ENCODE results near the gene LCE1C.

The LCE1C gene, protein sequence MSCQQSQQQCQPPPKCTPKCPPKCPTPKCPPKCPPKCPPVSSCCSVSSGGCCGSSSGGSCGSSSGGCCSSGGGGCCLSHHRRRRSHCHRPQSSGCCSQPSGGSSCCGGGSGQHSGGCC
- 0 reads per million in 2 donors for total RNA-seq

DNA sequence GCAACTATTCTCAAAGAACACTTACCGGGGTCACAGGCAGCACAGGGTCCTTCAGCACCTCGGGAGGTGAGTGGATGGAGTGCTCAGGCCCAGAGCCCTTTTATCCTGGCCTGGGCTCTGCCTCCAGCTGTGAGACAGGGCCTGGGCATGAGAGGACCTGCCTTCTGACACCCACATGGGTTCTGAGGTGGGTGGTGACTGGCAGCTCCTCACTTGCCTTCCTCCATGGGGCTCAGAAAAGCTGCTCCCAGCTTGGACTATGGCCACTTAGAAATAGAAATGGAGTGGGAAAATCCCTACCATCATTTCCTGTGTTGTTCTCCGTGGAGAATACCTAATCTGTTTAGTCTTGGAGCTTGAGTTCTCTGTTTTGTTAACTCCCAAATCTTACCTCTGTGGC, at the start of gene LCE1C:
Gene LCE1C, minus strand, starts transcription at position 76 of the 400 bp plus-strand sequence. CDS start 1,173 bp downstream, outside the sequence.
- DNase-seq: no peak

DNA sequence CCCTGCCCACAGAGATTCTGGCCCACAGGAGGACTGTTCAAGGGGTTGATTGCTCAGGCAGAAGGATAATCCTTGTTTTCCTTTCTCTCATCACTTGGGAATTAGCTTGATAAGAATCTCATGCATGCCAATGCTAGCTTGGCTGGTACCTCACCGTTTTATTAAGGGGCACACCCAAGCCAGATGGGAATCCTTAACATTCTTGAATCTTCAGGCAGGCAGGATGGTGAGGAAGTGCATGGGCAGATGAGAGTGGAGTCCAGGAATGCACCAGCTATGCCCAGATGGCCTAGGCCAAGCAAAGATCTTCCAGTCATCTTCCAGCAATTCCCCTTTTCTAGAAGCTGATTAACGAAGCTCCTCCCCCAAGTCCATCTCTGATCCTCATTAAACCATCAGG, 49.2 kb upstream of the LCE1C start:
- DNase-seq: no peak

- DNase-seq: no peak
Observed at GRCh38 chr1:152842556-152842955, 36.1 kb upstream of the LCE1C start, which contains the start of gene LCE6A. Gene LCE6A, plus strand, starts transcription at chr1:152842856. Its CDS starts 665 bp downstream, at chr1:152843521.

- DNase-seq: no peak
Observed at GRCh38 chr1:152836870-152837269, 30.4 kb upstream of the LCE1C start.

- no peak for DNase-seq
Observed at GRCh38 chr1:152827173-152827572, 20.7 kb upstream of the LCE1C start, which contains the start of gene LCE1A. Gene LCE1A, plus strand, starts transcription at chr1:152827473. Its CDS starts 0 bp downstream, at chr1:152827473.

DNA sequence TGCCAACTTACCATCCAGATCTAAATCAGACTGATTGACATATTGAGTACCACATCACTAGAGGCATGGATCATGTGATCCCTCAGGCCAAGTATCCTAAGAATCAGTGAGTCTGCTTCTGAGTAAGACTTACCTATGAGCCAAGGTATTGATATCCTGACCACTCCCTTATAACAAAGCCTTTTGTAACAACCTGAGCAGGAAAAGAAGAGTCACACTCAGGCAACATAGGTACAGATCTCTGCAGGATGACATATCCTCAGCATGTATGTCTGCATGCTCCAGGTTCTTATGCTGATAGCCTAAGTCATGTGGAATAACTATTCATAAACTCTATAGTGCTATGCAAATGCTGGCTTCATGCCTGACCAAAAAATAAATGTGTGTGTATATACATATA, 18.5 kb upstream of the LCE1C start:
- no peak for DNase-seq

GRCh38 chr1:152823294-152823693, 16.8 kb upstream of the LCE1C start:
- DNase-seq: no peak

GRCh38 chr1:152817309-152817708, 10.9 kb upstream of the LCE1C start:
- no peak for DNase-seq

DNA sequence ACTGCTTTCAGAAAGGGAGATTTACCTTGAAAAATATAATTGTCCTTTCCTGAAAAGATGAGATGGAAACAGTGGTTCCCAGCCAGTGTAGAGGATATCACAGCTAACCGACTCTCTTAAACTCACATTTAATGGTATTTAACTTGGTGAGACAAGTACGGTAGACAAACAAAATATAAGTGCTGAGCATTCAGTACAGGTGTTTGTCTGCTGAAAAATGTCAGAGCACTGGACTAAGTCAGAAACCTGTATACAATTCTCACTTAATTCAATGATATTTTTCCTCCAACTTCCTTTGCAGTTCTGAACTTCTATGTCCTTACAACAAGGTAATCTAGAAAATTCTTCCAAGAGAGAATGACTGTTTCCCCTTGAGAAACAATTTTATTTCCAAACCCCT, 5.2 kb upstream of the LCE1C start, which contains the start of gene LCE1B:
Gene LCE1B, plus strand, starts transcription at position 301 of the 400 bp plus-strand sequence. CDS start 476 bp downstream, outside the sequence.
- no peak for DNase-seq

DNA sequence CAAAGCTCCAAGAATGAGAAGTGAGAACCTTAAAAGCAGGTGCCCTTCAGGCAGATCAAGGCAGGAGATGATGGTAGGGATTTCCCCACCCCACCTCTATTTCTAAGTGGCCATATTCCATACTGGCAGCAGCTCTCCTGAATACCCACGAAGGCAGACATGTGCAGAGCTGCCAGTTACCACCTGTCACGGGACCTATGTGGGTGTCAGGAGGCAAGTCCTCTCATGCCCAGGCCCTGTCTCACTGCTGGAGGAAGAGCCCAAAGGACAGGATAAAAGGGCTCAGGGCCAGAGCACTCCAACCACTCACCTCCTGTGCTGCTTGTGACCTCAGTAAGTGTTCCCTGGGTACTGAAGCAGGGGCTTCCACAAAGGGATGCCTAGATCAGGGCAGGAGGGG, 4.6 kb upstream of the LCE1C start:
- DNase-seq: no peak

GRCh38 chr1:152801333-152801732, 5.1 kb downstream of the LCE1C start:
- DNase-seq: no peak

DNA sequence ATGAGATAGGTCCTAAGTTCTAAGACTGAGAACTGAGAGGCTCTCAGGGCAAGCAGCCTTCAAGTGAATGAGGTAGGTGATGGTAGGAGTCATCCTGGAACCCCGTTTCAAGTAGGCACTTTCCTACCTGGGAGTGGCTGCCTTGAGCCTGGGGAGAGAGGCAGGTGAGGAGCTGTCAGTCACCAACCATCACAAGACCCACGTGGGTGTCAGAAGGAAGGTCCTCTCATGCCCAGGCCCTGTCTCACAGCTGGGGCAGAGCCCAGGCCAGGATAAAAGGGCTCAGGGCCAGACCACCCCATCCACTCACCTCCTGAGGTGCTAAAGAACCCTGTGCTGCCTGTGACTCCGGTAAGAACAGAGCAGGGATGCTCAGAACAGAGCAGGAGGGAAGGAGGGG, 10.0 kb downstream of the LCE1C start, which contains the start of gene LCE1D:
Gene LCE1D, plus strand, starts transcription at position 301 of the 400 bp plus-strand sequence. CDS start 1,074 bp downstream, outside the sequence.
- DNase-seq: no peak

DNA sequence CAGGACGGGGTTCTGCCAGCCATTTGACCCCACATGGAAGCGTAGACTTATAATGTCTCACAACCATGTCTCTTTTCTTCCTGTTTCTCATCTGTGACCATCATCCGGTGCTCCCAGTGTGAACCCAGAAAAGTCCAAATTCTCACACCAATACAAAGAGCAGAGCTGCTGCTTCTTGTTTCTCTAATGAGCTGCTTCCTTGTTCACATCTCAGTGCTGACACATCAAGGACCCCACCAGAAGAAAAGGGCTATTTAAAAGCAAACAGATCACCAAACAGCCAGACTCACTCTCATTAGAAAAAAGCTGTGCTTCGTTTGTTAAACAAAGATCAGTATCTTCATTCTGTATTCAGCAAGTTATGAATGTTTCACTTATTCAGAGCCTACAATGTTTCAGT, 10.8 kb downstream of the LCE1C start:
- no peak for DNase-seq

- DNase-seq: no peak
Observed at GRCh38 chr1:152786077-152786476, 20.4 kb downstream of the LCE1C start, which contains the start of gene LCE1E. Gene LCE1E, plus strand, starts transcription at chr1:152786257. Its CDS starts 1,043 bp downstream, at chr1:152787300.

- no peak for DNase-seq
Observed at GRCh38 chr1:152783095-152783494, 23.4 kb downstream of the LCE1C start.

- no peak for DNase-seq
Observed at GRCh38 chr1:152777510-152778137, 28.8 kb downstream of the LCE1C start.

DNA sequence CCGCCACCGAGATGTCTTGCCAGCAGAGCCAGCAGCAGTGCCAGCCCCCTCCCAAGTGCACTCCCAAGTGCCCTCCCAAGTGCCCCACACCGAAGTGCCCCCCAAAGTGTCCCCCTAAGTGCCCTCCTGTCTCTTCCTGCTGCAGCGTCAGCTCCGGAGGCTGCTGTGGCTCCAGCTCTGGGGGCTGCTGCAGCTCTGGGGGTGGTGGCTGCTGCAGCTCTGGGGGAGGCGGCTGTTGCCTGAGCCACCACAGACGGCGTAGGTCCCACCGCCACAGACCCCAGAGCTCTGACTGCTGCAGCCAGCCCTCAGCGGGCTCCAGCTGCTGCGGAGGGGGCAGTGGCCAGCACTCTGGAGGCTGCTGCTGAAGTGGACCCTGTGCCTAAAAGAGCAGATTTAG, 30.1 kb downstream of the LCE1C start:
- DNase-seq: no peak

DNA sequence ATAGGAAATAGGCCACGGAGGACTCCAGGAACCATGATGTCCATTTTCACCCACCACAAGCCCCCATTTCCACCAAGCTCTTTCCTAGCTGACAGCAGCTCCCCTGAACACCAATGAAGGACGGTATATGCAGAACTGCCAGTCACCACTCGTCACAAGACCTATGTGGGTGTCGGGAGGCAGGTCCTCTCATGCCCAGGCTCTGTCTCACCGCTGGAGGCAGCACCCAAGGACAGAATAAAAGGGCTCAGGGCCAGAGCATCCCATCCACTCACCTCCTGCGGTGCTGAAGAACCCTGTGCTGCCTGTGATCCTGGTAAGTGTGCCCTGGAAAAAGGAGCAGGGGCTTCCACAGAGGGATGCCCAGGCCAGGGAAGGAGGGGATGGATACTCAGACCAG, 31.6 kb downstream of the LCE1C start, which contains the start of gene LCE1F:
Gene LCE1F, plus strand, starts transcription at position 266 of the 400 bp plus-strand sequence. CDS start 1,232 bp downstream, outside the sequence.
- DNase-seq: no peak

DNA sequence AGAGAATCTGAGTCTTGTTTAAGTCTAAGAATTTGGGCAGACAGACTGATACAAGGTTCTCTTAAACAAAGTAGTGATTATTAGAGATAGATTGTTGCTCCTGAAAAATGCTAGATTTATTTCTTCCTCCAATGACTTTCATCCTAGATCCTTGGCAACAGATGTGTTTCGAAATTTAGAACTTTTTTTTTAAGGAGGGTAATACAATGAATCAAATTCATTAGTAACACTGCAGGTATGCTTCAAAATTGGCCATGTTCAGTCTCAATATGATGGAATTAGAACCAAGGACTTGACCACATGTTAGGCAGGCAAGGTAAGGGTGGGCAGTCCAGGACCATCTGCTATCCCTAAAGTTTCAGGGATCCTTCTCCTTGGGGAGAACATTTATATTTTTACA, 36.0 kb downstream of the LCE1C start:
- DNase-seq: no peak

- DNase-seq: no peak
Observed at GRCh38 chr1:152768847-152769533, 37.5 kb downstream of the LCE1C start.

DNA sequence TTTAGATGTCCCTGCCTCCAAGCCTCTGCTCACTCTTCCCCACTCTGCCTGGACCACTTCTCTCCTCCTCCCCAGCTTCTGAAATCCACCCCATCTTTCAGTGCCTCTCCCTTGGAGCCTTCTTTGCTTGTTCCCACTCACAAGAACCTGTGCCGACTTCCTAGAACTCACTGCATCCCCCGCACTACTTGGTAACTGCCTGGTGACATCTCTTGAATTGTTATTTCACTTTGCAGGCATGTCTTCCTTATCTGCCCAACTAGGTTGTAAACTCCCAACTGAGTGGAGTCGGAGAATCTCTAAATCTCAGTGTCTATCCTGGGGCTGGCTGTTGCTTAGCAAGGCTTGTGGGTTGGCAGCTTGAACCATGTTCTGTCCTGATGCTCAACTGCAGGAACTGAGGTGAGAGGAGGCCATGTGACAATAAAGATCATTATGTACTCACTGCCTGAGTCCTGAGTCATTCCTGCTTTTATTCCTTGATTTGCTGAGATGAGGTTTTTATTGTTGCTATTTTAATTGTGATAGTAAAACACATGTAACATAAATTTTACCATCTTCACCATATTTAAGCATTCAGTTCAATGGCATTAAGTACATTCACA, 44.7 kb downstream of the LCE1C start:
- no peak for DNase-seq

GRCh38 chr1:152760551-152761190, 45.8 kb downstream of the LCE1C start:
- DNase-seq: no peak

Measured in T-helper 2 cell (primary cell).